NCI-H2107 treated with DMSO at 0.1 percent for 48 hours (cell line): ENCODE results near the gene FNDC3B.

Experiments used
- DNase-seq: peaks from one replicate; lab custom pipeline; 2025; ENCODE audit not compliant: unreplicated experiment; lab: John Stamatoyannopoulos, UW

Gene FNDC3B

DNA sequence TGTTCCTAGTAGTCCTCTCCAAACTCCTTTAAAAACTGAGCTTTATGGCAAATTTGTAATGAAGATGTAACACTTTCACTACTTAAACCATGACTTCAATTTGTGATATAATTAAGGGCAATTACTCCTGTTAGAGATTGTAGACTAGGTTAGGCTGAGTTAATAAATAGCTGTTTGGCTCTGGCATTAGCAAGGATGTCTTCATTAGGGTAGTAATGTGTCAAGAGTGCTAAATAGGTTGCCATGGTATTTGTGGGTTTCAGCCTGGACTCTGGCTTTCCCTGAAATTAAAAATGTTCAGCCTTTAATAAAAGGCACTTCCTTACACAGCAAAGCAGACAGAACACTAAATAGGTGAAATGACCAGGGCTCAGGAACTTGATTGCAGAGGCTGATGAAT lies 337.0 kb downstream of the FNDC3B start:
- DNase-seq: no peak

DNA sequence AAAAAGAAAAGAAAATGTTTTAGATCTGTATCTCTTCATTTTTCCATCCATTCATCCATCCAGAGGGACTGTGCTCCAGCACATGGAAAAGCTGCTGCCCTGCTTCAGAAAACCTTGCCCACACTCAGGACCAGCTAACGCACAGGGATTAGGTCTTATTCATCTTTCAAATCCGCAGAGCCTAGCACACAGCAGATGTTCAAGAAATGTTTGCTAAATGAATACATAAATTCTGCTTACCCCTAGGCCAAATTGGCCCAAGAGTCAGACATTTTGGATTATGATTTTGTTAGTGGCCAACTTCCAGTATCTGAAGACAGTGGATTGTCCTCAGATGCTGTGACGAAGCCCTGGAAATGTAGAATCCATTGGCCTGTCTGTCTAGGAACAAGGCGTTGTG lies 337.5 kb downstream of the FNDC3B start:
- DNase-seq: no peak

DNA sequence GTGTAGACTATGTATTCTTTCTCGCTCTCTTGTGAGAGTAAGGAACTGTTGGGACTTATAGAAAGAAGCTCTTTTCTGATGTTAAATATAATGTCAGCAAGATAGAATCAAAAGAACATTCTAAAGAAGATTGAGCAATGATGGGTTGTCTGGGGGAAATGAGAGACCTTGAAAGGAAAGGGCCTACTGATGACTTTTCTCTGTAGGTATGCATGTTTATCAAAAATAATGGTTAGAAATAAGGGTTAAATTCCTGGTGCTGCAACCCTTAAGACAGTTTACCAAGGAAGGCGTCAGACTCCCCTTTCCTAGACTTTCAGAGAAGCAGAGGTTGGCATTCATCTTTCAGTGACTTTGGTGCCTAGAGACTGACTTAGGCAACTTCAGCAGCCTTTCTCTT lies 339.1 kb downstream of the FNDC3B start:
- no peak for DNase-seq

DNA sequence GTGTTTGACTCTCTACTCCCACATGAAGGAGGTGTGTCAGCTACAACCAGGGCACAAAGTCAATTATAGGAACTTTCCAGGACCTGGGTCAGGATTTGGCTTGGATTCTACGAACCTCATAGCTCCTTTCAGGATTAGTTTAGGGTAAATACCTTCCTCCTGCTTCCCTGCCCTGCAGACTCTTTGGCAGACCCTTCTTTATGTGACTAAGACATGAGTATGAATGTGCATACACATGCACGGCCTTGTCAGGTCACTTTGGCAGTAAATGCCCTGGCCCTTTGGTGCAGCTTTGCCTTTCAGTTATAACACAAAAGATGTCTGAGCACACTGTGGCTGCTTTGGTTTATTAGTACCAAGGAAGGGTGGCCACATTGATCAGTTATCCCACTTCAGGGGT lies 340.0 kb downstream of the FNDC3B start:
- DNase-seq: no peak

DNA sequence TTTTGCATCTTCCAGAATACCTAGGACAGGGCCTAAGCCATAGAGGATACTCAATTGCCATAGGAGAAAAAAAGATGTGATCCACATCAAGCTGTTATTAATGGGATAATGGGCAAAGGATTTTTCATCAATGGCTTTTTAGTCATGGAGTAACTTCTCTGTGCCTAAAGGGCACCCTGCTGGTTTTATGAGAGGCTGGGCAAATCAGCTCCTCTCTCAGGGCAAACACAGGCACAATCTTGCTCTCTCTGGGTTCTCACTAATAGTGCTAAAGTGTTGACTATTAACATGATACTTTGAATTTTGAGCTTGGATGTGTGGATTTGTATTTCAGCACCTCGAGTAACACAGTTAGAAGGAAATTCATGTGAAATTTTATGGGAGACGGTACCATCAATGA lies 341.3 kb downstream of the FNDC3B start:
- no peak for DNase-seq

DNA sequence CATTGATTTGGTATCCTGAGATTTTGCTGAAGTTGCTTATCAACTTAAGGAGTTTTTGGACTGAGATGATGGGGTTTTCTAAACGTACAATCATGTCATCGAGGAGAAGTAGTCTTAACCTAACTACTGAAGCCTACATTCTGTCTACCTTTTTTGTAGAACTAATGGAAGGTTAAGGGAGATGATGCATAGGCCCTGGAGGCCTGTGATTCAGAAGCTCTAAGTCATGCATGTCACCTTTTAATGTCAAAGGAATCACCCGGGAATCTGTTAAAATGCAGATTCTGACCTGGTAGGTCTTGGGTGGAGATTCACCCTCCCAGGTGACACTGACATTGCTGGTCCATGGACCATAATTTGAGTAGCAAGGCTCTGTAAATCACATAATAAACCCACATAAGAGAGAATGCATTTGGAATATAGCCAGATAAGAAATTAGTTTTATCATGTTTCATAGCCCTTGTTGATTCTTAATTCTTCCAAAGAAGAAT lies 344.0 kb downstream of the FNDC3B start:
- no peak for DNase-seq

DNA sequence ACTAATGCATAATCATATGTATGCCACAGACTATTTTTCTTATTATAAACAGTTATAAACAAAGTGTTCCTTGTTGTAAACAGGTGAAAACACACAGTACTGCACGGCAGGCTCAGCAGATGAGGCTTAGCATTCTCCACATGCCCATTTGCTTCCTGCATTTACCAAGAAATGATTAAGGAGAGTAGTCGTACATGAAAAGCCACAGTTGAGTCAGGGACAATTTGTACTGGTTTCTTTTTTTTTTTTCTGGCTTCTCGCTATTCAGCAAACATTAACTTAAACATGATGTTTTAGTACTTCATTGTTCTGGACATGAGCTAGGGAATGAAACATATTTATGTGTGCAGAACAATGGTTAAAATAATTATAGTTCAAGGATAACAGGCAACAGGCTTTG lies 345.5 kb downstream of the FNDC3B start:
- no peak for DNase-seq

DNA sequence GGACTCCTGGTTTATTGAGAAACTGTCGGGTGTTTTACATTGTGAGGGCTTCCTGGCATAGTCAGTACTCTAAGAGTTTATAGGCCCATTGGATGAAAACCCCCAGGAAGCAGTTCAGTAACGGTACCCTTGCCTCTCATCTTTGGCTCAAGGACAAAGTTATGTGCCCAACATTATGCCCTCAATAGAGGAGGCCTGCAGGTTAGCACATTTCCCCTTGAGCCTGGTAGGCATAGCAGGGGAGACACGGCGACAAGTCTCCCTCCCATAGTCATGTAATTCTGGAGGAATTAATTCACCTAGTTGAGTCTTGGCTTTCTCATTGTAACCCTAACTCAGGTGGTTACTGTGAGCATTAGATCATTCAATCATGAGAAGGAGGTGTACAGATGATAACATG lies 348.4 kb downstream of the FNDC3B start:
- no peak for DNase-seq

DNA sequence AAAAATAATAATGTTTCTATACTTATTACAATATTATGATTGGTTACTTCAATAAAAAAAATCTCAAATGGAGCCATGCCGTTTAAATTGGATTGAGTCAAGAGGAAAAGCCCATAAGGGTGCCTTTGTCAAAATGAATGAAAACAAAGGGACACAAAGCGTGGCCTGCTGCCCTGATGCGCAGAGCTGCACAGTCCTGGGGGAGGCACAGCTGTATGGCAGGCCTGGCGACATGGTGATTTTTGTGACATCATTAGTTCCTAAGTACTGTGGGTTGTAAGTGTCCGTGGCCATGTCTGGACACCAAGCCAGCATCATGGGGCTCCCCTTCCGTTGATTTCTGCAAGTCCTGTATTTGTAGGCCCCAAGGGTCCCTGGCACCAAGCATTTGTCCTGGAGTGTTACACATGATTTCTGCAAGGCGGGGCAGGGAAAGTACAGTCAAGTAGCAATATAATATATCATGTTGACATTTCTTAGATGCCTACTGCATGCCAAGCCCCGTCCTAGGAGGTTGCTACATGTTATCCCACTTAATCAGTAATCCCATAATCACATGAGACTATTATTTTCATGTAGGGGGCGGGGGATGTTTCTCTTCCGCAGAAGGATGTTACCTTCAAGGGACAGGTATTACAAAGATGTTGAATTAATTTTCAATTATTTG lies 349.2 kb downstream of the FNDC3B start:
- no peak for DNase-seq

DNA sequence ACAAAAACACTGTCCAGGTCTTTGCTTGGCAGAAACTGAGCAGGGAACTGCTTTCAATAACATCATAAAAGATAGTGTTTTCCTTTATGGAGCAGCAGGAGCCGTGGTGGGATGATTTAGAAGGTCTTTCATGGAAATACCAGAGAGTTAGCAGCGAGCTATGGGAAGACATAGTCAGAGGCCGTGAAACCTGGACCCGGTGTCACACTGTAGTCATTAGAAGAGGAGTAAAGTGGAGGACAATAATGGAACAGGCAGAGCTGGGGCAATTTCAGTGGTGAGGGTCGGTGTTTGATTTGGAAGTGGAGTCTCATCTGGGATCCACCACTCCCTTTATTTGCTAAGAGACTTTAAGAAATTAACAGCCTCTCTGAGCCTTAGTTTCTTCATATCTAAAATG lies 351.4 kb downstream of the FNDC3B start:
- DNase-seq: no peak

DNA sequence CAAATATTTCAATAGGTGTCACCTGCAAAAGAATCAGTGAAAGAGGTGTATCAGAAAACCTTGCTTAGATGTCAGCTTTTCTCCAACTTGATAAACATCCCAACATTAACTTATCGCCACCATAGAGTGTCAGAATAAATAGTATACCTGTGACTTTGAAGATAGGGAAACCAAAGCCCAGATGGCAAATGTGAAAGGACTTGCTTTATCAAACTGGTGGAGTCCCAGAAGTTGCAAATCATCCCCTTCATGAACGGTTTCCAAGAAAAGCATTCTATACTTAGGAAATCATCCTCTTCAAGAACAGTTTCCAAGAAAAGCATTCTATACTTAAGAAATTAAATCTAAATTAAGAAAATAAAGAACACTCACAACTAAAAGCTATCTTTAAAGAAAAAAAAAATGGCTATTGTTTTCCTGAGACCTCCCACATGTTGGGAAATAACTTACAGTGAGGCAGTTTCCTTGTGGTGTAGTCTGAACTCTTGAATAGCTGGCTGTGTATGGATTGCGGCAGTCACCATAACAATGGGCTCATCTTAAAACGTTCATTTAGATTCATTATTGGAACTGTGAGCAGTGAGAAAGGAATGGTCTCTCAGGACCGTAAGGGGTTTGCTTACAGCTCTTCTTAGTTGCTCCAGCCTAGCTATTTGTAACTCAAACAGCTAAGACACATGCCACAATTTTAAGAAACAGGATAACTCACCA lies 352.4 kb downstream of the FNDC3B start:
- no peak for DNase-seq

DNA sequence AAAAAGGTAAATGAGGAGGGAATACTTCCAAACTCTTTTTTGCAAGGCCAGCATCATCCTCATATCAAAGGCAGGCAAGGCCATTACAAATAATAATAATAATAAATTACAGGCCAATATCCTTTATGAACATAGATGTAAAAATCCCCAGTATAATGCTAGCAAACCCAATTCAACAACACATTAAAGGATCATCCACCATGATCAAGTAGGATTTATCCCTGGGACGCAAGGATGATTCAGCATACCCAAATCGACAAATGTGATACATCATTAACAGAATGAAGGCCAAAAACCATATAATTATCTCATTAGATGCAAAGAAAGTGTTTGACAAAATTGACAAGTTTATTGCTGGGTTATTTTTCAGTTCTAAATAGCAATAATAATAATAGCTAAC lies 355.3 kb downstream of the FNDC3B start:
- no peak for DNase-seq

DNA sequence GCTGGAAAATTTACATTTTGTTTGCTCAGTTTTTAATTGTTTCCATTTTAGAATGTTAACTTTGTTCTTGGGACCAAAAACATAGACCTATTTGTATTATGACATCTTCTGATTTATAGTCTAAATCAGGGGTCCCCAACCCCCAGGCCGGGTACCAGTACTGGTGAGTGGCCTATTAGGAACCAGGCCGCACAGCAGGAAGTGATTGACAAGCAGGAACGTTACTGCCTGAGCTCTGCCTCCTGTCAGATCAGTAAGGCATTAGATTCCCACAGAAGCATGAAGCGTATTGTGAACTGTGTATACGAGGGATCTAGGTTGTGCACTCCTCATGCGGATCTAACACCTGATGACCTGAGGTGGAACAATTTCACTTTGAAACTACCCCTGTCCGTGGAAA lies 357.0 kb downstream of the FNDC3B start:
- no peak for DNase-seq

DNA sequence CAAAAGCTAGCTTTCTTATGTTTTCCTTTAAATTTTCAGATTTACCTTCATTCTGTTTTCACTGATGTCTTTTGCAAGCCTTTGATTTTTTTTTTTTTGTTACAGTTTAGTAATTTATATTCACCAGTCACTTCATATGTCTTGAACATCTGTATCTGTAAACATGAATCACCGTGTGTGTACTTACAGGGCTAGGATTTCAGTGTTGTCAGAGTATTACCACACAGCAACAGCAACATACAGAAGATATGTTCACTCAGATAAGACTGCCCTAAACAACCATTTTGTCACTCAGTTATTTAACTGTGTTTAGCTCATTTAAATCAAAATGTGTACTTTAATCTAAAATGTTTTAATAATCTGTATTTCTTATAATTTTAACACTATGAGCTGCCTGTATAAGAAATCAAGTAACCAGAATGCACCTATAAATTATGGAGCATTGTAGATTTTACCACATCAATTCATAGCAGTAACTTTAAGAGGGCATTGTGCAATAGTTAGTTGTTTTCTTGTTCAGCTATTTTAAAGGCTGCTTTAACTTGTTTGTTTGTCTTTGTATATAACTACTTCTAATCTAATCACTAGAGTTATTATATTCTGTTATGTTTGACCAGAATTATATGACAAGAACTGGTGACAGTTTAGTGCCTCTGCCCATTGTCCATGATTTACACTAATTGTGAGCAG lies 358.5 kb downstream of the FNDC3B start:
- DNase-seq: no peak

DNA sequence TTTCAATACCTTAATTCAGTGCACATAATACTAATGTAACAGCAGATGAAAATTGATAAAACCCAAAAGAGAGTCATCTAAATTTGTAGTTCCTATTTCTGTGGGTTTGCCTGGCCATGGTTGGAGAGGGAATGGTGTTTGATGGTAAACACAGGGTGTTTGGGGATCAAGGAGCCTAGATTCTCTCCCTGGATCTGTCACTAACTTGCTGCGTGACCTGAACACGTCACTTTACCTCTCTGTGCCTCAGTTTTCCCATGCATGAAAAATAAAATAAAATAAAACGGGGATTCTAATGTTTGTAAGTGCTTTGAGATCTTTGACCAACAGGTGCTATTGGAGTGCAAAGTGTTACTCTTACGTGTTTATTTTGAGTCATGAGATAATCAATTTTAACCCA lies 359.1 kb downstream of the FNDC3B start:
- no peak for DNase-seq

DNA sequence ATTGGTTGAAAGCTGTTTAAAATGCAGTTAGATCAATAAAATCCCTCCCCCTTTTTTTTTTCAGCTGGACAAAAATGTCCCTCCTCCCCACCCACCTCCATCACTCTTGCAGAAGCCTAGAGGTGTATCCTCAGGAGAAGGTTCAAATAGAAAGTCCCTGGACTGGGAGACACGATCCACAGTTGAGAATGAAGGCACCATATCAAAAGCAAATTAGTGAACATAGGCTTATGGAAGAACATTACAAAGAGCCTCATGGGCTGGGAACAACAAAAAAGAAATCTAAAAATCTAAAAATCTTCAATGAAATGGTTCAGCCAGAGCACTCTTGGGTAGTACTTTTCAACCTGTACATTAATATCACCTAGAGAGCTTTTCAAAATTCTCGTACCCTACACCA lies 362.7 kb downstream of the FNDC3B start:
- DNase-seq: no peak

DNA sequence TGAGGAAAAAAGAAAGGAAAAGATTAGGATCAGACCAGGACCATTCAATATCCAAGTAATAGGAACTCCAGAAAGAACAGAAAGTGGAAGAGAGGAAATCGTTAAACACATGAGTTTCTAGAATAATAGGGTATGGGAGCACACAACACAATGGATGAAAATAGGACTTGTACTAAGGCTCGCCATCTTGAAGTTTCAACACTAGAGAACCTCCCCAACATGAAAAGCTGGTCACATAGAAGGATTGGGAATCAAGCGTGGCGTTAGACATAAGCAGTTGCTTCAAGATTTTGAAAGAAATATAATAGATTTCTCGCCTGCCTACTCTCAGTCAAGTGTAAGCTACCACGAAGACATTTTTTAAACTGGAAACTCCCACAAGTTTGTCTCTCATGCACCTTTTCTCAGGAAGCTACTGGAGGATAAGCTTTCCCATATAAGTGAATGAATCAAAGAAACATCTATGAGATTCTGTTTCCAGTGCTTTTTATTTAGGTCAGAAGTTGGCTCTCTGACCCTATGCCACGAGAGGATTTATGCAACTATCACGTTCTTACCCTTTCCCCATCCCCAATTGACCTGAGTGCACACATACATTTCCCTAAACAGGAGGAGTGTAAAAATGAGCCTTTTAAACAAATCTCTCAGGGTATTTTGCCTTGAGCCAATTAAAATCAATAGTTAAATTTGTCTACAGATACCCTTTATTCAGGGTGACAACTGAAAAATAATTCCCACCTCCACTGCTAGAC lies 363.7 kb downstream of the FNDC3B start:
- DNase-seq: no peak

DNA sequence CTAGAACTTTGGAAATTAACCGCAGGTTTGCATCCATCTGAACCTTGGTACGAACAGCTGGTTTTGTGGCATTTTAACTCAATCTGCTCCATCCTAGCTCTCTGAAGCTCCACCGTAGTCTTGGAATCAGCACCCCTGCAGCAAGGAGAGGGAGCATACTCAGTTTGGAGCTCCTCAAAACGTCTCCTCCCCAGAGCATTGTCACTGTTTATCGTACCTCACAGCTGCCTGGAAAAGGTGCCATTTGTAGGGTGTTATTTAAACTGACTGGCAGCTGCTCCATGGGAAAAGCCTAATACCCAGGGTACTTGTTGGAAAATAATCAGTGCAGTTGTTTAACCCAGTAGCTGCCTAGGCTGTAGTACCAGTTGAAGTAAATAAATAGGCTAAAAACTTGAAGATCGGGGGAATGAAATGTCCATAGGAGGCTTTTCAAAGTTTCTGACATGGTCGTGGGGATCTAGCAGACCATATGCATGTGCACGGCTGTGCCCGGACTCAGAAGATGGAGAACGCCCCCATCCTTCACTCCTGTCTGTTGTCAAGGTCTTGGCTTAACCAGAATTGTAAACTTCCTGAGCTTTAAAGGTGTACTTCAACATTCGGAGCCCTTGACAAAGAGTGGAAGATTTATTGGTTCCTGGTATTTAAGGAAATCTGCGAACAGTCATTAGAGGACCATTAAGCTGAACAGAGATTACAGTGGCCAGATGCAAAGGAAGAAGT lies 365.0 kb downstream of the FNDC3B start:
- DNase-seq: no peak

DNA sequence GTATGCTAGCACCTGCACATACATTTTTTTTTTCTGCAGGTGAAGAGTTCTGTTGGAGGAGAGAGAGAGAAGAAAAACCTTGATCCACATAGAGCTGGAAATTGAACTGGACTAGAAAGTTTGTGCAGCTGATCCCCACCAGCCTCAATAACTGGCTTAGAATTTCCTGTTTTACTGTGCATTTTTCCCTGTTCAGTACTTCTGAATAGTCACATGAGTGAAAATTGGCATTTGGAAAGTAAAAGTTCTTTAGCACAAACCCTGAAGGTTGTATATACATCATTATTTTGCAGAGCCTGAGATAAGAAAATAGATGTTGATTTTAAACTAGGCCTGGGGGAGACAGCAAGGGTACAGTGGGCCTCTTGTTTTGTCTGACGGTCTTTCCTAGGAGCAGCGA lies 366.5 kb downstream of the FNDC3B start:
- DNase-seq: no peak

DNA sequence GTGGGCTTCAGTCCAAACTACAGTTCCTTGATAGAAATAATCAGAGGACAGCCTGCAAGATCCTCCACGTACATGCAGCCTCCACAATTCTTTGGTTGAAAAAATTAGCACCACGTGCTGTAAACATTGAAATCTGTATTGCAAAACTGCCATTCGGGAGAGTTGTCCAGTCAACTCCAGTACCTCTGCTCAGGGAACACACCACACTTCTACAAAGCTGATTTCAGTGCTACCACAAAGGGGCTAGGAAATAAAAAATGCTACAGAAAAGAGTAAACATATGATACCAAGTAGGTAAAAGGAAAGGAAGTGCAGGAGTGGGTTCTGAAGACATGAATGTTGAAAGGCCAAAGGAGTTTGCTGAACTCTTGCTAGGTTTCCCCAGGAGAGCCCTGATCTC lies 368.5 kb downstream of the FNDC3B start:
- DNase-seq: no peak
